ENCODE results near the gene KIF21B. TPM values are rescaled to one million over a fixed set of nuclear protein-coding genes. Genes with fewer than 3 reads are reported as not detected.
"Not testable (repeated sequence)": the region's sequence is repeated elsewhere in the genome, so short reads cannot be mapped to it uniquely, and the experiment has no call there.

KIF21B gene
- polyA plus RNA-seq, 1 experiment: 0.10 TPM

- Histone ChIP-seq H3K27me3 (ENCODE audit: control insufficient read depth, insufficient read depth, low read length) (peaks cover 1% of the 10 kb centered on the region; the same call in 1 of the 2 replicates), H3K36me3 (ENCODE audit: control insufficient read depth, insufficient read depth, low read length) (no peaks in the 10 kb centered on the region), H3K4me3 (ENCODE audit: low read depth, low read length) (no peak overlapping the region)
- TF ChIP-seq, protein P1, sequence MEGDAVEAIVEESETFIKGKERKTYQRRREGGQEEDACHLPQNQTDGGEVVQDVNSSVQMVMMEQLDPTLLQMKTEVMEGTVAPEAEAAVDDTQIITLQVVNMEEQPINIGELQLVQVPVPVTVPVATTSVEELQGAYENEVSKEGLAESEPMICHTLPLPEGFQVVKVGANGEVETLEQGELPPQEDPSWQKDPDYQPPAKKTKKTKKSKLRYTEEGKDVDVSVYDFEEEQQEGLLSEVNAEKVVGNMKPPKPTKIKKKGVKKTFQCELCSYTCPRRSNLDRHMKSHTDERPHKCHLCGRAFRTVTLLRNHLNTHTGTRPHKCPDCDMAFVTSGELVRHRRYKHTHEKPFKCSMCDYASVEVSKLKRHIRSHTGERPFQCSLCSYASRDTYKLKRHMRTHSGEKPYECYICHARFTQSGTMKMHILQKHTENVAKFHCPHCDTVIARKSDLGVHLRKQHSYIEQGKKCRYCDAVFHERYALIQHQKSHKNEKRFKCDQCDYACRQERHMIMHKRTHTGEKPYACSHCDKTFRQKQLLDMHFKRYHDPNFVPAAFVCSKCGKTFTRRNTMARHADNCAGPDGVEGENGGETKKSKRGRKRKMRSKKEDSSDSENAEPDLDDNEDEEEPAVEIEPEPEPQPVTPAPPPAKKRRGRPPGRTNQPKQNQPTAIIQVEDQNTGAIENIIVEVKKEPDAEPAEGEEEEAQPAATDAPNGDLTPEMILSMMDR (IDR thresholded peaks at IDR 0.05; ENCODE audit: insufficient read depth, low read depth, low read length): no peak
- DNase-seq (ENCODE audit: low read depth): no peak
- ChIA-PET CTCF (interaction anchor here (6.0 kb wide), 1 partner anchor 9 kb away, joined by 25 read pairs; no protein-coding TSS in a partner anchor), POLR2A (no interaction called here)
Measured at GRCh38 chr1:200962631-200963030, 60.9 kb downstream of the KIF21B start.

- H3K27me3 ChIP-seq (ENCODE audit: control insufficient read depth, insufficient read depth, low read length); POLR2A ChIA-PET; H3K36me3 ChIP-seq (ENCODE audit: control insufficient read depth, insufficient read depth, low read length); H3K4me3 ChIP-seq (ENCODE audit: low read depth, low read length); DNase-seq (ENCODE audit: low read depth): not testable (repeated sequence)
- CTCF ChIA-PET: interaction anchor here (6.0 kb wide), 1 partner anchor 10 kb away, joined by 25 read pairs; no protein-coding TSS in a partner anchor
Measured at GRCh38 chr1:200962151-200962550, 61.4 kb downstream of the KIF21B start.

DNA sequence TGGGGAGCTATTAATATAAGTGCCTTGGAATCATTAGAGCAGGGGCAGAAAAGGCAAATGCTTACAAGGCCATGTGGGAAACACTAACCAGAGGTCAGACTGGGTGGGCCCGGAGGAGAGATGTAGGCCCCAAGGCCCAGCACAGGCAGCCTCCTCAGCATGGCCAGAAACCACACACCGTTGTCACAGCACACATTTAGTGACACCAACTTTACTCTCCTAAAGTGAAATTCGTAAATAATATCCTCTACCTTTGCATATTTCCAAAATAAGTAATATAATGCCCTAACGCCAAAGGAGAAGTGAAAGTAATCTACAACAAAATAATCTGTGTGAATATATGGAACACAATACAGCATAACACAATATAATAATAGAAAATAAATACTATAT is 62.6 kb downstream of the KIF21B start:
- Histone ChIP-seq H3K36me3 (ENCODE audit: control insufficient read depth, insufficient read depth, low read length) (no peaks in the 10 kb centered on the region), H3K27me3 (ENCODE audit: control insufficient read depth, insufficient read depth, low read length) (peaks cover 1% of the 10 kb centered on the region; the same call in 1 of the 2 replicates), H3K4me3 (ENCODE audit: low read depth, low read length) (no peak overlapping the region)
- POLR2A ChIA-PET: no interaction called here
- TF ChIP-seq, protein P1 (IDR thresholded peaks at IDR 0.05; ENCODE audit: insufficient read depth, low read depth, low read length): no peak
- CTCF ChIA-PET: interaction anchor here (6.0 kb wide), 1 partner anchor 11 kb away, joined by 25 read pairs; no protein-coding TSS in a partner anchor
- DNase-seq (ENCODE audit: low read depth): no peak

DNA sequence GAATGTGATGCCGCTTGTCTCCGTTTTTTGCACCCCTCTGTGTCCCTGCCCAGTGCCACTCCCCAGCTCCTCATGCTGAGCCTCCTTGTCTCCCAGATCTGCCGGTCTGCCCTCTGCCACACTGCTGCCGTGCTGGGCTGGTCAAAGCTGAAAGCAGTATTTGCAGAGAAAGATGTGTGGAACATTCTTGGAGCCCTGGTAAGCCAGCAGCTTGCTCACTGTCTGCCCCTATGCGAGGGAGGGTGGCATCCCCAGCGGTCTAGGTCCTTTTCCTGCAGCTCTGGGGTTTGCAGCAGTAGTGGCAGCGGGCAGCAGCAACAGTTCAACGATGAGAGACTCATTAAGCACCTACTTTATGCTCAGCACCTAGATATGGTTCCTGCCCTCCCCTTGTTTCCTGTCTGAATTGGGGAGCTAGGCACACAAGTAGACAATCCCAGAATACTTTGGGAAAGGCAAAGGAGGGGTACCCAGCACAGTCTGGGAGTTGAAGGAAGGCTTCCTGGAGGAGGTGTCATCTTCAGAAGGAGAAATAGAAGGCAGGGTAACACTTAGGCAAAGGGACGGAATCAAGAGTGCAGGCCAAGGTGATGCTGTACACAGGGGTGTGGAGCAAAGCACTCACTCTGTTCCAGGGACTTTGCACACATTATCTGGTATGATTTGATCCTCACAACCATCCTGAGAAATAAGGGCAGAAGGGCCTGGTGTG is 63.1 kb downstream of the KIF21B start:
- ChIA-PET CTCF (interaction anchor here (6.0 kb wide), 1 partner anchor 12 kb away, joined by 25 read pairs; no protein-coding TSS in a partner anchor), POLR2A (no interaction called here)
- Histone ChIP-seq H3K36me3 (ENCODE audit: control insufficient read depth, insufficient read depth, low read length) (no peaks in the 10 kb centered on the region), H3K4me3 (ENCODE audit: low read depth, low read length) (no peak overlapping the region), H3K27me3 (ENCODE audit: control insufficient read depth, insufficient read depth, low read length) (0 out of 2 replicates have a peak, but pooled peaks cover 1% of the 10 kb centered on the region)
- DNase-seq (ENCODE audit: low read depth): no peak
- TF ChIP-seq, protein P1 (IDR thresholded peaks at IDR 0.05; ENCODE audit: insufficient read depth, low read depth, low read length): no peak

DNA sequence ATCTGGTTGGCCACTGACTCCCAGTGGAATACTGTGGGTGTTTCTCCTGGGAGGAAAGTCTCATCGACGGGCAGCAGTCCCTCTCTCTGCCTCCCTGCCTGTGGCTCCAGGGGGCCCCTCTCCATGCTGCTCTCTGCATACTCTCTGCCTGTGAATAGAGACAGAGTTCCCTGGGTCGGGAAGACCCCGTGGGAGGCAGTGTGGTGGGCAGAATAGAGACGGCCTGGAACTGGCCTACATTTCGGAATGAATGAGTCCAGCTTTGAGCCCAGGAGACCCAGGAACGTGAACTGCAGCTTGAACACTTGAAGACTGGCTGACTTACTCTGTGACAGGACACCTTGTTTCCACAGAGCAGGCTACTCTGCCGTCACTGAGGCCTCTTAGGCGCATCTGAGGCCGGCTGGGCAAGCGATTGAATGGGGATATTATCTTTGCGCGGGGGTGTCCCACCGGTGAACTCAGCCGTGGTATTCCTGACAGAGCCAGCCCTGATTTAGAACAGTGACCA is 64.0 kb downstream of the KIF21B start:
- no peaks in the 10 kb centered on the region for H3K27me3 ChIP-seq (ENCODE audit: control insufficient read depth, insufficient read depth, low read length)
- H3K4me3 ChIP-seq (ENCODE audit: low read depth, low read length): no peak overlapping the region
- POLR2A ChIA-PET: no interaction called here
- CTCF ChIA-PET: interaction anchor here (6.0 kb wide), 1 partner anchor 13 kb away, joined by 25 read pairs; no protein-coding TSS in a partner anchor
- DNase-seq (ENCODE audit: low read depth): no peak
- TF ChIP-seq, protein P1 (IDR thresholded peaks at IDR 0.05; ENCODE audit: insufficient read depth, low read depth, low read length): no peak
- H3K36me3 ChIP-seq (ENCODE audit: control insufficient read depth, insufficient read depth, low read length): no peaks in the 10 kb centered on the region

All from BJ (cell line).